ENCODE results near the gene ACSM5.

GRCh38 chr16:20441191-20441590 lies 31.9 kb downstream of the ACSM5 start:
- TF ChIP-seq CTCF (IDR thresholded peaks at IDR 0.05) (no peak), POLR2A (IDR thresholded peaks at IDR 0.05) (no peak)
